ENCODE measurements around the gene CR1L.
"Not testable (repeated sequence)": the region's sequence is repeated elsewhere in the genome, so short reads cannot be mapped to it uniquely, and the experiment has no call there.

CR1L gene

GRCh38 chr1:207713529-207713928, 68.6 kb downstream of the CR1L start:
- TF ChIP-seq CTCF (IDR thresholded peaks at IDR 0.05; ENCODE audit: insufficient read depth, low read length) (no peak), GABPA (IDR thresholded peaks at IDR 0.05; ENCODE audit: low read depth) (no peak), REST (IDR thresholded peaks at IDR 0.05; ENCODE audit: insufficient replicate concordance, low read depth) (no peak), SPI1 (IDR thresholded peaks at IDR 0.05; ENCODE audit: borderline replicate concordance, low read depth) (no peak), POLR2AphosphoS5 (IDR thresholded peaks at IDR 0.05; ENCODE audit: low read depth) (no peak)
- H3K27ac ChIP-seq (replicated peaks): no peak overlapping the region
- no peaks in the 10 kb centered on the region for H3K27me3 ChIP-seq (ENCODE audit: insufficient read depth, poor library complexity, severe bottlenecking)
- no peak for DNase-seq (ENCODE audit: low read depth in 1 of 2, low spot score in 1 of 2)
- H3K4me3 ChIP-seq (replicated peaks; ENCODE audit: insufficient read depth, low read length): no peak overlapping the region

GRCh38 chr1:207719234-207719633, 74.3 kb downstream of the CR1L start:
- TF ChIP-seq GABPA (IDR thresholded peaks at IDR 0.05; ENCODE audit: low read depth) (no peak), POLR2AphosphoS5 (IDR thresholded peaks at IDR 0.05; ENCODE audit: low read depth) (no peak), SPI1 (IDR thresholded peaks at IDR 0.05; ENCODE audit: borderline replicate concordance, low read depth) (no peak), REST (IDR thresholded peaks at IDR 0.05; ENCODE audit: insufficient replicate concordance, low read depth) (no peak), CTCF (IDR thresholded peaks at IDR 0.05; ENCODE audit: insufficient read depth, low read length) (no peak)
- DNase-seq (ENCODE audit: low read depth in 1 of 2, low spot score in 1 of 2): no peak
- no peak overlapping the region for H3K27ac ChIP-seq (replicated peaks)
- no peak overlapping the region for H3K4me3 ChIP-seq (replicated peaks; ENCODE audit: insufficient read depth, low read length)
- H3K27me3 ChIP-seq (ENCODE audit: insufficient read depth, poor library complexity, severe bottlenecking): no peaks in the 10 kb centered on the region

- not testable (repeated sequence) for H3K27me3 ChIP-seq (ENCODE audit: insufficient read depth, poor library complexity, severe bottlenecking); H3K4me3 ChIP-seq (replicated peaks; ENCODE audit: insufficient read depth, low read length); H3K27ac ChIP-seq (replicated peaks); DNase-seq (ENCODE audit: low read depth in 1 of 2, low spot score in 1 of 2)
Observed at GRCh38 chr1:207728200-207728858, 83.4 kb downstream of the CR1L start.

GRCh38 chr1:207737503-207738157, 92.7 kb downstream of the CR1L start:
- not testable (repeated sequence) for DNase-seq (ENCODE audit: low read depth in 1 of 2, low spot score in 1 of 2); H3K4me3 ChIP-seq (replicated peaks; ENCODE audit: insufficient read depth, low read length); H3K27ac ChIP-seq (replicated peaks); H3K27me3 ChIP-seq (ENCODE audit: insufficient read depth, poor library complexity, severe bottlenecking)

- not testable (repeated sequence) for DNase-seq (ENCODE audit: low read depth in 1 of 2, low spot score in 1 of 2); H3K27me3 ChIP-seq (ENCODE audit: insufficient read depth, poor library complexity, severe bottlenecking); H3K27ac ChIP-seq (replicated peaks); H3K4me3 ChIP-seq (replicated peaks; ENCODE audit: insufficient read depth, low read length)
Observed at GRCh38 chr1:207738158-207738659, 93.3 kb downstream of the CR1L start.

All from HL-60 (cell line).